Thymus (tissue), 11 donors: ENCODE results near the gene SMIM14. TPM values are rescaled to one million over a fixed set of nuclear protein-coding genes. Genes with fewer than 3 reads are reported as not detected.
"Not testable (repeated sequence)": the region's sequence is repeated elsewhere in the genome, so short reads cannot be mapped to it uniquely, and the experiment has no call there.

Experiments used
- DNase-seq, 9 donors: peaks; one replicate each; pipeline ENCODE4 v3.0.0-alpha.2; 2013; ENCODE audit warnings: low spot score in 9 of 9, low read depth in 6 of 9, missing footprints in 1 of 9
- H3K27ac ChIP-seq, 2 donors: one replicate each; pipeline ENCODE4 v1.5.1; 2013; ENCODE audit warnings: control low read depth in 1 of 2, low read depth in 1 of 2, low read length in 1 of 2, mild to moderate bottlenecking in 1 of 2, moderate library complexity in 1 of 2
- H3K27me3 ChIP-seq, 2 donors: one replicate each; pipeline ENCODE4 v1.5.1; 2013; ENCODE audit warnings: low read length in 1 of 2; ENCODE audit not compliant: control insufficient read depth in 2 of 2, insufficient read depth in 1 of 2
- H3K36me3 ChIP-seq, 2 donors: one replicate each; pipeline ENCODE4 v1.5.1; 2013; ENCODE audit warnings: low read length in 1 of 2, mild to moderate bottlenecking in 1 of 2, moderate library complexity in 1 of 2; ENCODE audit not compliant: control insufficient read depth in 2 of 2, insufficient read depth in 2 of 2
- H3K4me1 ChIP-seq, 2 donors: one replicate each; pipeline ENCODE4 v1.5.1; 2013; ENCODE audit warnings: low read length in 2 of 2; ENCODE audit not compliant: control insufficient read depth in 2 of 2, insufficient read depth in 2 of 2
- H3K4me3 ChIP-seq, 2 donors: one replicate each; pipeline ENCODE4 v1.5.1; 2013; ENCODE audit warnings: low read length in 2 of 2, control low read depth in 1 of 2, mild to moderate bottlenecking in 1 of 2
- H3K9me3 ChIP-seq, 2 donors: one replicate each; pipeline ENCODE4 v1.5.1; 2013; ENCODE audit warnings: low read length in 1 of 2, mild to moderate bottlenecking in 1 of 2; ENCODE audit not compliant: control insufficient read depth in 2 of 2, insufficient read depth in 1 of 2
- WGBS: extraction: QIAGEN DNeasy Blood & Tissue Kit; methylation state at CpG from one replicate; pipeline ENCODE4 v1.1.7; 2013; 5-methylcytosine and 5-hydroxymethylcytosine counted together
- polyA plus RNA-seq: library from polyadenylated mRNA; stranded (reverse); fragments of 200-250 nt; gene quantifications from one replicate; pipeline ENCODE4 v1.2.3, GENCODE V29; 2013
- total RNA-seq: library from RNA; stranded (reverse); fragments of 120-200 nt; gene quantifications from one replicate; pipeline ENCODE4 v1.2.4, GENCODE V29; 2013
- donor health status: healthy.

SMIM14 gene
- total and polyA plus RNA-seq, 2 donors, result 13.0 to 42.0 TPM

DNA sequence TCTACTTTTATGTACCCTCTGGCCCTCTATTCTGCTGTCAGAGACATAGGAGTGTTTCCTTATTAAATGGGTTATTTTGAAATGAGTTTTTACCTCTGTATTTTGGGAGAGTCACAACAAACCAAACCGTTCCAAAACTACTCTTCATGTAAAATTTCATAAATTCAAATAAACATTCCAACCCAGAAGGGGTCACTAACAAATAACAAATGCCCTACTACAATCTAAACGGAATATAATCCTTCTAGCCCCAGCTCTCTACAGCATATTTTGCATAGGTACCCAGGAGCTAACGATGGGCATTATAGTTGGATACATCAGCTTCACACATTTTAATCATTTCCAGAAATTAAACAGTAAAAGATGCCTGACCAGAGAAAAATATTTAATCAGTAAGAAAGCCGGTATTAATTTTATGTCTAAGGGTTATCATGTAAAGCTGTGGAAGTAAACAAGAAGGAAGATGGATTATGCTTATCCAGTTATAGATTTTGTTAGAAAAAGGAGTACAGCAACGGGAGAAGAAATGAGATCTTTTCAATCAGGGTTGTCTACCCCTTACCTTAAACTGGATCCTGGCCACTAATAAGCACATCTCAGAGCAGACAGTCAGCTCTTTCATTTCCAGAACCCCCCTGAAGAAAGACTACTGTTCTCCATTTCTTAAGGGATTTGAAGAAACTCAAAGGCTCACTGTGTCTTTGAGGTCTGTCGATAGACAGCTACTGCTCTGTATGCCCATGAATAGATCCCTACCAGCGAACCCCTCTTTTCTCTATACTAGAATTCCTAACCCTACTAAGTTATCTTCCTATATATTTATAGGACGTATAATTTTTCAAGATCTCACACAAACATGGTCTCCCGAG is 112.6 kb downstream of the SMIM14 start:
- H3K36me3 ChIP-seq, result no peaks in the 10 kb centered on the region
- H3K4me3 ChIP-seq, result peak overlapping the region; percentile 64 to 95
- peak in 2 of 9 donors; percentile 1 to 3 for DNase-seq
- peaks cover 0 to 10% of the 10 kb centered on the region in 2 donors for H3K9me3 ChIP-seq
- WGBS, result 48% methylated on average over 9 of the region's 9 CpGs
- peaks cover 0 to 11% of the 10 kb centered on the region in 2 donors for H3K4me1 ChIP-seq
- peaks cover 0 to 9% of the 10 kb centered on the region in 2 donors for H3K27me3 ChIP-seq
- no peak overlapping the region for H3K27ac ChIP-seq

DNA sequence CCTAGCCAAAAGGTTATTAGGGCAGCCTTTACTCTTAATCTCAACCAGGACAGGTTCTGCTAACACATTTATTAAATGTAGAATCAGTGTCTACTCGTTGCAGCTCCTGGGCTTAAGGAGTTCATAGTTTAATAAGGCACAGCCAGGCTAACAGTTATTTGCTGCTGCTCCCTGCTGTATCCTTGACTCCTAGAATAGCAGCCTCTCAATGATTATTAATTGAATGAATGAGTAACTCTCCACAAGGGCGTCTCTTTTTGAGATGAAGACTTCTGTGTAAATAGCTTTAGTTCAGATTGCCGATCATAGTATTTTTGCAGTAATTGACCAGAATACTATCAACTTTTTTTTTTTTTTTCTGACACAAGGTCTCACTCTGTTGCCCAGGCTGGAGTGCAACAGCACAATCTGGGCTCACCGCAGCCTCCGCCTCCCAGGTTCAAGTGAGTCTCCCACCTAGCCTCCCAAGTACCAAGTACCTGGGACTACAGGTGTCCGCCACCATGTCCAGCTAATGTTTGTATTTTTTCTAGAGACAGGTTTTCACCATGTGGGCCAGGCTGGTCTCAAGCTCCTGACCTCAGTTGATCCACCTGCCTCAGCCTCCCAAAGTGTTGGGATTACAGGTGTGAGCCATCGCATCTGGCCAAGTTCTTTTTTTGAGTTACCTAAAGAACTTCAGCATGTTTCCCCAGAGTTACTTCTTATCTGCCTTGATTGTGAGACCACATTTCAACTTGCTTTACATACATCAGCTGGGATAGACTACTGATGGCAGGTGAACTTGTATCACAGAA is 114.3 kb downstream of the SMIM14 start:
- Histone ChIP-seq H3K36me3 (no peaks in the 10 kb centered on the region), H3K27me3 (peaks cover 0 to 9% of the 10 kb centered on the region in 2 donors), H3K4me3 (no peak overlapping the region), H3K9me3 (peaks cover 0 to 3% of the 10 kb centered on the region in 2 donors), H3K4me1 (peaks cover 0 to 11% of the 10 kb centered on the region in 2 donors), H3K27ac (no peak overlapping the region)
- DNase-seq, result no peak
- WGBS, result 97% methylated on average over 7 of the region's 7 CpGs

DNA sequence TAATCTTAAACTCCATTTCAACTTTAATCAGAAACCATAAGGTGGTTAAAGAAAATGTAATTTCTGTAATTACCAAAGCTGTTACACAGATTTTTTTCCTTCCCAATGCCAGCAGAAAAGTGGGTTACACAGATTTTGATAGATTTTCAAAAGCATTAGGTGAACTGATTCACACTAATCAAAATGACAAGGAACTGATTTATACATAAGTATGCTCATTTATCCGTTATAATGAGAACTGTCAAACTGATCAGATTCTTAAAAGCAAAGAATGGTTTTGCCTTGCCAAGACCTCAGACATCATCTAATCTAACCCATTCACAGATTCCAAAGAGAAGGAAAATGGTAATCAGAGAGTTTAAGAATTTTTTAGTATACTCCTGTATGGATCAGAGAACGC is 116.6 kb downstream of the SMIM14 start:
- H3K9me3 ChIP-seq, result no peaks in the 10 kb centered on the region
- 74% methylated on average over 2 of the region's 2 CpGs for WGBS
- no peak overlapping the region for H3K27ac ChIP-seq
- no peak for DNase-seq
- H3K36me3 ChIP-seq, result no peaks in the 10 kb centered on the region
- H3K4me3 ChIP-seq, result no peak overlapping the region
- H3K4me1 ChIP-seq, result peaks cover 0 to 6% of the 10 kb centered on the region in 2 donors
- H3K27me3 ChIP-seq, result peaks cover 0 to under 1% of the 10 kb centered on the region in 2 donors

DNA sequence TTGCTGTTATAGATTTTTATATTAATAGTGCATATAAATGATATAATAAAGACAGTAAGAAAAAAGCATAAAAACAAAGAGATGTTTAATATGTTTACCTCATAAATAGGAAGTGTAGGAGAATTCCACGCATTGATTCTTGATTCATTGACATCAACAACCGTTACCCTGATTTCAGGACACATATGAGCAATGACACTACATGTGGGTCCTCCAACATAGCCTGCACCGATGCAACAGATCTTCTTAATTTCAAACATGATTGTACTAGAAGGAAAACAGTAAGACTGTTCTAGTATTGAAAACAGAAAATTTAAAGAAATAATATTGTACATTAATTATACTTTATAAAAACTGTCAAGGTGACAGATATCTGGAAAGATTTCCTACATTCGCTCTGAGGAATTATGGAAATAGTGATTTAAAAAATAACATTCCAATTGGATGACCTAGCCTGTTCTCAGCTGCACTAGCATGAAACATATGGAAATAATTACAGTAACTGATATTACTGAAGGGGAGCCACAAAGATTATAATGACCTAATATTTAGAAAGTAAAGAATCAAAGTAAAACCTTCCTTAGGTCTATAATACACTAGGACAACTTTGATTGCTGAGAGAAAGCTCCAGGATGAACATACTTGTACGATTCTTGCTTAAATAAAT is 117.3 kb downstream of the SMIM14 start:
- Histone ChIP-seq H3K9me3 (no peaks in the 10 kb centered on the region), H3K4me1 (peaks cover 0 to 2% of the 10 kb centered on the region in 2 donors), H3K36me3 (no peaks in the 10 kb centered on the region), H3K27me3 (no peaks in the 10 kb centered on the region), H3K4me3 (no peak overlapping the region), H3K27ac (no peak overlapping the region)
- no peak for DNase-seq
- WGBS, result 94% methylated on average over 5 of the region's 5 CpGs

DNA sequence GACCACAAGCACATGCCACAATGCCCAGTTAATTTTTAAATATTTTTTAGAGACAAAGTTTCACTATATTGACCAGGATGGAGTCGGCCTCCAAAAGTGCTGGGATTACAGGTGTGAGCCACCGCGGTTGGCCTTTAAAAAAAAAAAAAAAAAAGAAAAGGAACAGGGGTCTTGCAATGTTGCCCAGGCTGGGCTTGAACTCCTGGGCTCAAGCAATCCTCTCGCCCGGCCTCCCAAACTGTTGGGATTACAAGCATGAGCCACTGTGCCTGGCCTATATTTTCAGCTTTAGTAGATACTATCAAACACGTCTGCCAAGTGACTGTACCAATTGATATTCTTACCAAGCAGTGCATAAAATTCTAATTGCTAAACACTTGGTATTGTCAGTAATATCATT is 120.2 kb downstream of the SMIM14 start:
- no peak overlapping the region for H3K4me3 ChIP-seq
- no peaks in the 10 kb centered on the region for H3K27me3 ChIP-seq
- H3K27ac ChIP-seq, result no peak overlapping the region
- H3K4me1 ChIP-seq, result no peaks in the 10 kb centered on the region
- no peaks in the 10 kb centered on the region for H3K9me3 ChIP-seq
- 90% methylated on average over 6 of the region's 6 CpGs for WGBS
- H3K36me3 ChIP-seq, result no peaks in the 10 kb centered on the region
- DNase-seq, result no peak

DNA sequence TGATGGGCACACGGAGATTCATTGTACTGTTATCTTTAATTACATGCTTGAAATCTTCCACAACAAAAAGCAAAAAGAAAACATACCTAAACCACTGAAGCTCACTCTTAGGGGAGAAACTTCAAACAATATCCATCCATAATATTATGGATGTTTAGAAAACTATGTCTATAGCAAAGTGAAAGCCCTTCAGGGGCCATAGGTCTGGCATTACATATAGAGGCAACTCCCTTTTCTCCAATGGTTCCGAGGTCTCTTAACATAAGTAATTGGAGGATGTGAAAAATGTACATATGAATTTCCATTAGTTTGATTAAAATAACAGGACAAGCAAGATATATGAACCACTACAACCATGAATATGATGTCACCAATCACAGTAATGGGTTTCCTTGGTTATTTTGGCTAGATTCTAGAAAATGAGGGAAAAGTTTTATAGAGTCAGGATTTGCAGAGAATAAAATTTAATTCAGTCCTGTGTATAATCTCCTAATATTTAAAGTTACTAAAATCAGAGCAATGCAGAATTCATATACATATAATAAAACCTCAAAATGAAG is 122.2 kb downstream of the SMIM14 start:
- no peak overlapping the region for H3K4me3 ChIP-seq
- WGBS, result 96% methylated on average over 2 of the region's 2 CpGs
- no peaks in the 10 kb centered on the region for H3K27me3 ChIP-seq
- no peaks in the 10 kb centered on the region for H3K9me3 ChIP-seq
- no peak for DNase-seq
- no peaks in the 10 kb centered on the region for H3K4me1 ChIP-seq
- H3K36me3 ChIP-seq, result peaks cover 0 to 8% of the 10 kb centered on the region in 2 donors
- no peak overlapping the region for H3K27ac ChIP-seq

DNA sequence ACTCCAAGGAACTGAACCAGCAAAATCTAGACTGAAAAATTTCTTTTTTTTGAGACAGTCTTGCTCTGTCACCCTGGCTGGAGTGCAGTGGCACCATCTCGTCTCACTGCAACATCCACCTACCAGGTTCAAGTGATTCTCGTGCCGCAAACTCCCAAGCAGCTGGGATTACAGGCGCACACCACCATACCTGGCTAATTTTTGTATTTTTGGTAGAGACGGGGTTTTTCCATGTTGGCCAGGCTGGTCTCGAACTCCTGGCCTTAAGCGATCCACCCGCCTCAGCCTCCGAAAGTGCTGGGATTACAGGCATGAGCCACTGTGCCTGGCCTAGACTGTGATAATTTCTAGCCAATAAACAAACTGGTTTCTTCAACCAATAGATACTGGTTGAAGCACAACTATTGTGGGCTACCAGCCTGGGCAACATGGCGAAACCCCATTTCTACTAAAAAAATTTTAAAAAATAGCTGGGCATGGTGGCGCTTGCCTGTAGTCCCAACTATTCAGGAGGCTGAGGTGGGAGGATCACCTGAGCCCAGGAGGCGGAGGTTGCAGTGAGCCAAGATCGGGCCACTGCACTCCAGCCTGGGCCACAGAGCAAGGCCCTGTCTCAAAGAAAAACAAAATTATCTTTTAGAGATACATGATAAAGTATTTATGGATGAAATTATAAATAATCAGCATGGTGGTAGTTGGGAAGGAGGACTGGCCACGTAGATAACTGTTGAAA is 122.8 kb downstream of the SMIM14 start:
- not testable (repeated sequence) for H3K27ac ChIP-seq, H3K4me1 ChIP-seq, H3K36me3 ChIP-seq, H3K9me3 ChIP-seq, H3K4me3 ChIP-seq, DNase-seq, H3K27me3 ChIP-seq
- 99% methylated on average over 14 of the region's 14 CpGs for WGBS

DNA sequence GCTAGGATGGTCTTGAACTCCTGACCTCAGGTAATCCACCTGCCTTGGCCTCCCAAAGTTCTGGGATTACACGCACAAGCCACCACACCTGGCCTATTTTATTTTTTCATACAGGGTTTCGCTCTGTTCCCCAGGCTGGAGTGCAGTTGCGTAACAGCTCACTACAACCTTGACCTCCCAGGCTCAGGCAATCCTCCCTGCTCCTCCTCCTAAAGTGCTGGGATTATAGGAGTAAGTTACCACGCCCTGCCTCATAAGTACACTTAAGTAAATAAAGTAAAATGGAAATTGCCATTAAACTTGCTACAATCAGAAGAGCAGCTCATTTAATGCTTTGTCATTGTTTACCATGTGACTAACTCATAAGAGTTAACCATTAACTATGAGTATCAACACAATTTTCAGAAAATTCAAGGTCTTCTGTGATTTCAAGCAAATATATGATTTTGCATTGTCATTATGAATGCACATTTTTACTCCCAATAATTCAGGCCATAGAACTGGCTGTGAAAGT is 123.7 kb downstream of the SMIM14 start:
- H3K36me3 ChIP-seq, result peaks cover 0 to 14% of the 10 kb centered on the region in 2 donors
- no peak overlapping the region for H3K27ac ChIP-seq
- WGBS, result over 99% methylated on average over 4 of the region's 4 CpGs

More for the DNA sequence above, 123.7 kb downstream of the SMIM14 start:
- Histone ChIP-seq H3K4me3 (no peak overlapping the region), H3K27me3 (no peaks in the 10 kb centered on the region), H3K9me3 (no peaks in the 10 kb centered on the region), H3K4me1 (no peaks in the 10 kb centered on the region)
- DNase-seq, result no peak
